HG03520 (cell line): ENCODE measurements around the gene ATF5.
A peak's percentile ranks its signal among the peaks of the same experiment; 100 is the strongest.

Experiments
- ATAC-seq: cut with Tn5 transposase; IDR thresholded peaks from one replicate; pipeline ENCODE4 v1.9.1; 2021; ENCODE audit warnings: mild to moderate bottlenecking, moderate library complexity; ENCODE audit not compliant: unreplicated experiment

ATF5 gene

GRCh38 chr19:49894879-49895565, 34.0 kb upstream of the ATF5 start:
- ATAC-seq = no peak

- no peak for ATAC-seq
These were observed 33.3 kb upstream of the ATF5 start for GRCh38 chr19:49895566-49896297.

DNA sequence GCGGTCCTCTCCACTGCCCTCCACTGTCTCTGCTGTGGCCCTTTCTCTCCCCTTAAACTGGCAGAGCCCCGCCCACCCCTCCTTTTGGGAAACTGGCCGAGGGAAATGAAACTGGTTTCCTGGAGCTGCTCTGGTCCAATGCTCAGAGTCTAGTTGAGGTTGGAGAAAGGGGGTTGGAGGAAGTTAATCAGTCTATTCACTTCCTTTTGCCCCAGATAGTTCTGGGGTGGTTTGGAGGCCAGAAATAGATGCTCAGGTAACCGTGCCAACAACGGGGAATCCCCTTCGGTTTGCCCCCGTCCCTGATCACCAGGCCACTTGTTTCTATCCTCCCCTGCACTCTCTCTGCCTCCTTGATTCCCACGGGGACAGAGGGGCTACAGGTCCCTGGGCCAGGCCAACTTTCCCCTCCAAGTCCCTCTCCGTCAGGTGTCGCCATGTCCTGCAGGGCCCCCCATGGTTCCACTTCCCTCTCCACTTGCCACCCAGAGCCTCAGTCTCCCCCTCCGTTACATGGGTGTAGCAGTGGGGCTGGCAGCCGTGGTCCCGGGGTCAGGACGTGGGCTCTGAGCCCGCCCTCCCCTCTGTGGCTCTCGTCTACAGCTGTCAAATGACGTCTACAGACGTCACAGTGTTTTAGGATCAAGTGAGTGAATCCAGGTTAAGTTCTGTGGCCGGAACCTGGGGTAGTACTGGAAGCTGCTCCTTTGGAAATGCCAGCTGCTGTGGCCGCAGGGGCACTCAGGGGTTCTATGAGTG, 32.0 kb upstream of the ATF5 start, which contains the start of gene IL4I1:
Gene IL4I1 (minus strand): TSS at position 25 of the 759 bp plus-strand sequence. CDS start 727 bp downstream, outside the sequence.
- peak; percentile 49 for ATAC-seq

- no peak for ATAC-seq
These were observed 24.9 kb upstream of the ATF5 start for GRCh38 chr19:49904136-49904535.

DNA sequence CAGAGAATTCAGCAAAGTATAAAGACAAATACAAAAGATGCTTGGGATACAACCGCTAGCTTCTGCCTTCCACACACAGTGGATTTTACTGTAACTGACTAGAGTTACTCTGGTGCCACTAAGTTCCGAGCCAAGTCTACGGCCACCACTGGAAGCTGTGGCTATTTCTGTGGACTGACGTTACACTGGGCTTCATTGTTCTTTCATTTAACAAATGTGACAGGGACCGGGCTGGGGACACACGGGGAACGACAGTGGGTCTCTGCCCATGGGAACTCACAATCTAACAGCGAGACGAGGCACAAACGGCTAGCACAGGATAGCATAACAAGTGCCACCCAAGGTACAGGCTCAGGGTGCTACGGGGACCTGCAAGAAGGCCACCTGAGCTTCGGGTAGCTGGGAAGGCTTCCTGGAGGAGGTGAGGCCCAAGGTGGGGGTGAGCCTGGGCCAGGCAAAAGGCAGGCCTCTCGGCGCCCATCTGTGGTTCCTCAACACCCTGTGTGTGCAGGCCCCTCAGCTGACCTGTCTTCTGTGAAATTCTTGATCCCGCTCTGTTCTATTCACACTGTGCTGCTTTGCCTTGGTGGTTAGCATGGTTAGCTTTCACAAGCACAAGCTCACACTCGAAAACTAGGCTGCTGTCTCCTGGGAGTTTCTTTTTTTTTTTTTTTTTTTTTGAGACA, 22.0 kb upstream of the ATF5 start:
- ATAC-seq = no peak

- ATAC-seq = no peak
These were observed 21.1 kb upstream of the ATF5 start for GRCh38 chr19:49907745-49908446.

GRCh38 chr19:49908480-49909420, 20.3 kb upstream of the ATF5 start:
- no peak for ATAC-seq

DNA sequence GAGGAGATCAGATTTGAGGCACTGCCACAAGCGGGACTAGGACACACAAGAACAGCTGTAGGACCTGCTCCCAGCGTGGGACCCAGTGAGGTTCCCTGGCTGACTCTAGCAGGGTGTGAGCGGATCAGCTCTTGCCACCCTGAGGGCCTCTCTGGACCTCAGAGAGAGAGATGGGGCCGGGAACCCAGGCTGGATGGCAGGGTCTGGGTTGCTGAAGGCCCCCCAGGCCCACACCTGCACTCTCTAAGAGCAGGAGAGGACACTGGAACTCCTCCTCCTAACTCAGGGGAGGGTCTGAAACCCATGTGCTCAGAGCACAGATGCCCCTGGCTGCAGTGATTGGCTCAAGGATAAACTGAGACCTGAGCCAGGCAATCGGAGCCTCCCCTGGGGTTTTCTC, 18.8 kb upstream of the ATF5 start:
- ATAC-seq = no peak

DNA sequence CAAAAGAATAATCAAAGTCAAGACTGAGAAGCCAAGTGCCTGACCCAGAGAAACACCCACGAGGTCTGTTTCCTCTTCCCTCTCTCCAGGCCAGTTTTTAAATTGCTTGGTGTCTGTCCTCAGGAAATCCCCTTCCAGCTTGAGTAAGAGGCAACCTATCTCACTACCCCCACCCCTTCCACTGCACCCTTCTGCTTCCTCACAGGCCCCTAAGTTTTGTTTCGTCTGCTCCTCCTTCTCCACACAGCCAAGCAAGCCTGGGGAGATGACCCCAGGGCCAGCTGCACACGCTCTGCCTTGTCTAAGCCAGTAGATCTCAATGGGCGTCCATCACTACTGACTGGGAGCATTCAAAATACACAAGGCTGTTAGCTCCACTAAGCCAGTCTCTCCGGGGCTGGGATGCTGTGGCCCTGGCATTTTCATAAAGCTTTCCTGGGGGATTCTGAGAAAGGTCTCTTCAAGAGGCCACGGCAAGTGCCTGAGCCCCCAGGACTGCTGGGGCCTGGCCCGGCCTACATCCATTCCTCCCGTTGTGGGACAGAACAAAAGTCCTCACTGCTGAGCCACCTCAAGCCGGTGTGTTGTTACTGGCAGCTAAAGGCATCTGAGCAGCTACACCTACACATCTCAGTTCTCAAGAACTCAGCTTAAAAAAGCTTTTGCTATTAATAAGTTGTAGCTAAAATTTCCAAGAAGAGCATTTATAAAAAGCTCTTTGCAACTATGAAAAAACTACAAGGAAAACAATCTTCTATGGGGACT, 17.4 kb upstream of the ATF5 start:
- no peak for ATAC-seq

- ATAC-seq = no peak
These were observed 15.9 kb upstream of the ATF5 start for GRCh38 chr19:49912965-49913685.

DNA sequence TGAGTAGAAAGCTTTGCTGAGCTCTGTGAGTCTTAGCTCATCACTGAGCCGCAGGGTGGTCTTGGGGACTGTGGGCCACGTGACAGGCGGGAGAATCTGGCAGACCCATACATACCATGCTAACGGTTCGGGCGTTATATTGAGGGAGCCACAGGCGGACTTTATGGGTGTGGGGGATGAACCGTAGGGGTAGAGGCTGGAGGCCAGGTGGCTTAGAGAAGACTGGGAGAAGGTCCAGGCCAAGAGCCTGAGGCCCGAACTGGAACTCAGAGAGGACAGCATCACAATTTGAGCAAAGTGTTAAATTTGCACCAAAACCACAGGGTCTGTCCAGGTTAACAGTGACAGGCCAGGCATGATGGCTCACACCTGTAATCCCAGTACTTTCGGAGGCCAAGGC, 15.3 kb upstream of the ATF5 start:
- ATAC-seq = no peak

- ATAC-seq = no peak
These were observed 13.7 kb upstream of the ATF5 start for GRCh38 chr19:49915271-49915670.

DNA sequence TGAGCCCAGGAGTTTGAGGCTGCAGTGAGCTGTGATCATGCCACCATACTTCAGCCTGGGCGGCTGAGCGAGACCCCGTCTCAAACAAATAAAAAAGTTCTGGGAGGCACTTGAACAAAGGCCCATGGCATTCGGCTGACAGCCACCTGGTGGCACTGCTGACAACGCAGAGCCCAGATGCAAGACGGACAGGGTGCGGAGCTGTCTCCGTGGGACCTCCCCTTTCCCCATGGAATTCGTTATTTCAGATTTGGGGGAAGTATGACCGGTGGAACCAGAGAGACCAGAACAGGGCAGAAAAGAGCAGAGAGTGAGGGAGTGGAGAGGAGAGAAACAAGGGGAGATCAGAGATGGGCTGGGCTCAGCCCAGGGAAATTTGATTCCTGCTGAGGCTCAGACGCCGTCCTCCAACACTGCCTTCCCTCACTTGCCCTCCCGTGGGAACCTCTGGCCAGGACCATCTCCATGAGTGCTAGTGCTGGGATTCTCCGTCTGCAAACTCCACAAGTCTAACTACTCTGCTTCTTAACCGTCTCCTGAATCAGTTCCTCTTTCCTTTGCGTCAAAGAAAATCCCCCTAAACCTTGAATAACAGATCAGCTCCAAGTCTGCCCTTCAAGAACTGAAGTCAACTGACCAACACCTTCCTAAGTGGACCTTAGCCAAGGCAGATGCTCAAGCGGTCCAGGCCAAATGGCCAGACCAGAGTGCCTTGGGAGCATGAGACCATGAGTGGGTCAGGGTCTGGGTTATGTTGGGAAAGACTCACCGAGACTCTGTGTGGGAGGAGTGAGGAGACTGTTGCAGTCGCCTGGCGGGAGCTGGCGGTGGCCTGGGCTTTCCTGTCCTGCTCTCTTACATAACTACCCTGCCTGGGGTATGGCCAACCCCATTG, 11.9 kb upstream of the ATF5 start:
- ATAC-seq = no peak

- no peak for ATAC-seq
These were observed 10.9 kb upstream of the ATF5 start for GRCh38 chr19:49918089-49918488.

DNA sequence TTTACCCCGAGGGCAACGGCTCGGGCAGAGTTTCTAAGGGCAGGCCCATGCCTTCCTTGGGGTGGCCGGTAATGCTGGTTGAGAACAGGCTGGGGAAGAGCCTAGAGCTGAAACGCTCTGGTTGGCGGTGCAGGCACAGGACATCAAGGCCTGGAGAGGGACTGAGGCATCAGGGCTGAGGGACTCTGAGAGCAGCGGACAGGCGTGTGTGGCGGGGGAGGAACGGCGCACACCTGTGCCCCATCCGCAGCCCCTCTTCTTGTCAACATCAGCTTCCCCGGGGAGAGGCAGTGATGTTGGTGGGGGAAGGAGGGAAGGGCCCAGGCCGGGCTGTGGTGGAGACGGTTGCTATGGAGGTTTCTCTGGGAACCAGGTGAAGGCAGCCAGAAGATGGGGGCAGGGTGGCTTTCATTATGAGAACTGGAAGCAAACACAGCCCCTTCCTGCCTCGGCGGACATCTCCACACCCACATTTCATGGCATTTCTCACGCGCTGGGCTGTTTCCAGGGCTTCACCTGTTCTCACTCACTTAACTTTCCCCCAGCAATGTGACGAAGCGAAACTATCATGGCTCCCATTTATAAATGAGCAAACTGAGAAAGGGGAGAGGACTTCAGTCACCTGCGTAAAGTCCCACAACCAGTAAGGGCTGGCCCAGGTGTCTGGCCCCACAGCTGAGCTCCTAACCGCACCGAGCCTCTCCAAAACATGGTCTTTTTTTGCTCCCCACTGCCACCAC, 8.2 kb upstream of the ATF5 start:
- ATAC-seq = no peak
